HEK293T (cell line): Measurements from ENCODE around the gene WRNIP1.

ENCODE experiments used
- ARNT ChIP-seq: fragments of 450-650 bp; IDR thresholded peaks from 2 replicates; pipeline ENCODE4 v1.6.1; 2017; ENCODE audit warnings: mild to moderate bottlenecking
- BHLHE40 ChIP-seq: fragments of 450-650 bp; IDR thresholded peaks from 2 replicates; pipeline ENCODE4 v1.6.1; 2016; ENCODE audit warnings: mild to moderate bottlenecking, moderate library complexity, borderline replicate concordance
- CTBP1 ChIP-seq: fragments of 450-650 bp; IDR thresholded peaks from 2 replicates; pipeline ENCODE4 v1.6.1; 2016; ENCODE audit warnings: borderline replicate concordance
- ELF4 ChIP-seq: fragments of 450-650 bp; IDR thresholded peaks from 2 replicates; pipeline ENCODE4 v1.6.1; 2017; ENCODE audit warnings: antibody characterized with exemption
- HDGF ChIP-seq: fragments of 450-650 bp; IDR thresholded peaks from 2 replicates; pipeline ENCODE4 v1.6.1; 2017; ENCODE audit warnings: antibody characterized with exemption, borderline replicate concordance
- LEF1 ChIP-seq: fragments of 450-650 bp; IDR thresholded peaks from 2 replicates; pipeline ENCODE4 v1.6.1; 2017; ENCODE audit warnings: mild to moderate bottlenecking, borderline replicate concordance
- NFRKB ChIP-seq: fragments of 450-650 bp; IDR thresholded peaks from 2 replicates; pipeline ENCODE4 v1.6.1; 2016; ENCODE audit warnings: mild to moderate bottlenecking, moderate library complexity
- PKNOX1 ChIP-seq: fragments of 450-650 bp; IDR thresholded peaks from 2 replicates; pipeline ENCODE4 v1.6.1; 2016
- SP1 ChIP-seq: fragments of 450-650 bp; IDR thresholded peaks from 2 replicates; pipeline ENCODE4 v1.6.1; 2017
- SUZ12 ChIP-seq: fragments of 450-650 bp; IDR thresholded peaks from 2 replicates; pipeline ENCODE4 v1.6.1; 2016; ENCODE audit warnings: mild to moderate bottlenecking
- TARDBP ChIP-seq: fragments of 450-650 bp; IDR thresholded peaks from 2 replicates; pipeline ENCODE4 v1.6.1; 2016
- ZNF384 ChIP-seq: fragments of 450-650 bp; IDR thresholded peaks from 2 replicates; pipeline ENCODE4 v1.6.1; 2016

- no peak for TF ChIP-seq SP1
- TF ChIP-seq ZNF384, result no peak
- TF ChIP-seq SUZ12, result no peak
- no peak for TF ChIP-seq ARNT
- TF ChIP-seq BHLHE40, result no peak
- no peak for TF ChIP-seq NFRKB
- TF ChIP-seq TARDBP, result no peak
- TF ChIP-seq HDGF, result no peak
- no peak for TF ChIP-seq PKNOX1
- TF ChIP-seq ELF4, result no peak
- TF ChIP-seq CTBP1, result no peak
- no peak for TF ChIP-seq LEF1
These were observed 5.0 kb downstream of the WRNIP1 start for GRCh38 chr6:2770171-2770570.
